ENCODE results near the gene MTMR10. TPM values are rescaled to one million over a fixed set of nuclear protein-coding genes. Genes with fewer than 3 reads are reported as not detected.

The MTMR10 gene
- total RNA-seq, 1 experiment from 2014 or later = 5.0 TPM

GRCh38 chr15:30895461-30896210 lies 95.8 kb downstream of the MTMR10 start:
- intact Hi-C loops (cut with micrococcal nuclease; ENCODE audit: unreplicated experiment) = no loop called here
- Mint-ChIP-seq H3K9me3 (ENCODE audit: low read depth, unreplicated experiment) (no peaks in the 10 kb centered on the region), H3K36me3 (ENCODE audit: insufficient read depth, unreplicated experiment) (no peaks in the 10 kb centered on the region), H3K4me1 (ENCODE audit: low read depth, unreplicated experiment) (no peaks in the 10 kb centered on the region), H3K4me3 (ENCODE audit: low read depth, unreplicated experiment) (no peak overlapping the region), H3K27ac (ENCODE audit: unreplicated experiment) (no peak overlapping the region), H3K27me3 (ENCODE audit: unreplicated experiment) (no peaks in the 10 kb centered on the region)
- BruUV-seq (replicated peaks) = no TSS peak
- CTCF ChIA-PET = no interaction called here
- TF ChIP-seq CTCF (IDR thresholded peaks at IDR 0.05; ENCODE audit: unreplicated experiment) = no peak
- no peak for DNase-seq

- Mint-ChIP-seq H3K27ac (ENCODE audit: unreplicated experiment) (no peak overlapping the region), H3K36me3 (ENCODE audit: insufficient read depth, unreplicated experiment) (no peaks in the 10 kb centered on the region), H3K4me1 (ENCODE audit: low read depth, unreplicated experiment) (no peaks in the 10 kb centered on the region), H3K4me3 (ENCODE audit: low read depth, unreplicated experiment) (no peak overlapping the region), H3K9me3 (ENCODE audit: low read depth, unreplicated experiment) (no peaks in the 10 kb centered on the region), H3K27me3 (ENCODE audit: unreplicated experiment) (peaks cover 13% of the 10 kb centered on the region)
- intact Hi-C loops (cut with micrococcal nuclease; ENCODE audit: unreplicated experiment) = no loop called here
- CTCF ChIA-PET = no interaction called here
- no TSS peak for BruUV-seq (replicated peaks)
- no peak for DNase-seq
- no peak for TF ChIP-seq CTCF (IDR thresholded peaks at IDR 0.05; ENCODE audit: unreplicated experiment)
Observed at GRCh38 chr15:30889196-30889595, 102.2 kb downstream of the MTMR10 start.

Other genes with a start within 250 kb of the MTMR10 start
- gene FAN1, start 87.7 kb downstream of the MTMR10 start, total RNA-seq (2022) = 6.3 TPM in 2 replicates
- gene TRPM1, start 110.1 kb upstream of the MTMR10 start, total RNA-seq (2022) = not detected in 2 replicates

Data from Calu3 (cell line).